Endothelial cell of umbilical vein (primary cell): Measurements from ENCODE around the gene ZNF580. TPM values are rescaled to one million over a fixed set of nuclear protein-coding genes. Genes with fewer than 3 reads are reported as not detected.

Source experiments
- BruUV-seq: library from RNA; stranded (reverse); fragments of 400-500 nt; replicated peaks from 2 replicates; lab custom pipeline; 2021; lab: Mats Ljungman, UMichigan
- CTCF ChIA-PET: fragments of 300-600, 350-600 bp; sonication (Branson Sonifier 250); formaldehyde crosslinking; loops from one replicate; lab custom pipeline; 2021; ENCODE audit warnings: antibody characterized with exemption, inconsistent platforms; lab: Charles Lee
- POLR2A ChIA-PET: fragments of 300-600, 350-600 bp; sonication (Branson Sonifier 250); formaldehyde crosslinking; loops from one replicate; lab custom pipeline; 2021; ENCODE audit warnings: antibody characterized with exemption, inconsistent platforms; lab: Charles Lee
- DNase-seq: peaks from one replicate; pipeline ENCODE4 v3.0.0-alpha.2; 2011; ENCODE audit warnings: low read depth, low spot score
- FAIRE-seq: peaks from 2 replicates; lab custom pipeline; 2011; peaks lifted over from hg19 to GRCh38; lab: Jason Lieb, UNC
- H2AFZ ChIP-seq: 2 replicates; pipeline ENCODE4 v1.6.0; 2012; ENCODE audit warnings: low read depth, low read length, control low read depth, inconsistent platforms
- H3K27ac ChIP-seq: 2 replicates; pipeline ENCODE4 v1.5.1; 2011; ENCODE audit warnings: low read depth, mild to moderate bottlenecking, control low read depth, low read length, moderate library complexity; ENCODE audit not compliant: insufficient read depth
- H3K27me3 ChIP-seq, 2 experiments: 2 replicates each; pipeline versions ENCODE4 v1.6.0 to v1.6.1; 2011; ENCODE audit warnings: low read length in 2 of 2, mixed read lengths in 1 of 2; ENCODE audit not compliant: control insufficient read depth in 2 of 2, insufficient read depth in 2 of 2
- H3K36me3 ChIP-seq, 2 experiments: 2 replicates in 1 of 2; 3 replicates in 1 of 2; pipeline ENCODE4 v1.5.1; 2011; ENCODE audit warnings: low read length in 2 of 2, mild to moderate bottlenecking in 1 of 2, moderate library complexity in 1 of 2; ENCODE audit not compliant: control insufficient read depth in 2 of 2, insufficient read depth in 2 of 2; ENCODE audit errors: extremely low read depth in 1 of 2
- H3K4me1 ChIP-seq: 3 replicates; pipeline ENCODE4 v1.5.1; 2011; ENCODE audit warnings: mild to moderate bottlenecking, low read length; ENCODE audit not compliant: control insufficient read depth, insufficient read depth; ENCODE audit errors: extremely low read depth
- H3K4me2 ChIP-seq: 2 replicates; pipeline ENCODE4 v1.6.1; 2011; ENCODE audit warnings: low read length, control low read depth, mixed read lengths; ENCODE audit not compliant: insufficient read depth
- H3K4me3 ChIP-seq, 3 experiments: fragments of 200-600 bp in 1 of 3; sonication (generic), shearing (Covaris generic) in 1 of 3; replicated peaks in 1 of 3; 2 replicates each; pipeline ENCODE4 v1.5.1; 2011 to 2016; ENCODE audit warnings: control low read depth in 3 of 3, low read length in 3 of 3, mild to moderate bottlenecking in 2 of 3, inconsistent platforms in 1 of 3, low read depth in 1 of 3, moderate library complexity in 1 of 3; ENCODE audit not compliant: insufficient read depth in 1 of 3
- H3K79me2 ChIP-seq: 2 replicates; pipeline ENCODE4 v1.6.0; 2012; ENCODE audit warnings: low read length, inconsistent platforms; ENCODE audit not compliant: control insufficient read depth, insufficient read depth
- H3K9ac ChIP-seq: replicated peaks from 2 replicates; pipeline ENCODE3; 2011; ENCODE audit warnings: low read length, control low read depth; ENCODE audit not compliant: insufficient read depth; ENCODE audit errors: extremely low read depth
- H3K9me1 ChIP-seq: replicated peaks from 3 replicates; pipeline ENCODE4 v1.6.0; 2011; ENCODE audit warnings: mild to moderate bottlenecking, low read length; ENCODE audit not compliant: control insufficient read depth, insufficient read depth; ENCODE audit errors: extremely low read depth
- H3K9me3 ChIP-seq: replicated peaks from 2 replicates; pipeline ENCODE4 v1.5.1; 2012; ENCODE audit warnings: low read length, inconsistent platforms; ENCODE audit not compliant: control insufficient read depth, insufficient read depth
- H4K20me1 ChIP-seq: replicated peaks from 2 replicates; pipeline ENCODE3; 2011; ENCODE audit warnings: mild to moderate bottlenecking, low read length; ENCODE audit not compliant: control insufficient read depth, insufficient read depth; ENCODE audit errors: extremely low read depth
- EZH2 ChIP-seq: IDR thresholded peaks from 2 replicates; pipeline ENCODE4 v1.6.1; 2012; ENCODE audit warnings: borderline replicate concordance, low read depth, mild to moderate bottlenecking, moderate library complexity, low read length, inconsistent platforms; ENCODE audit not compliant: severe bottlenecking
- JUN ChIP-seq: IDR thresholded peaks from 2 replicates; pipeline ENCODE4 v1.6.1; 2011; ENCODE audit warnings: borderline replicate concordance, low read depth; ENCODE audit not compliant: insufficient read length, insufficient read depth
- MYC ChIP-seq: IDR thresholded peaks from one replicate; pipeline ENCODE4 v1.6.1; 2011; ENCODE audit warnings: mild to moderate bottlenecking, low read depth, low read length
- POLR2A ChIP-seq: IDR thresholded peaks from 2 replicates; pipeline ENCODE4 v1.6.1; 2012; ENCODE audit warnings: low read depth, mild to moderate bottlenecking, control low read depth, low read length
- POLR2AphosphoS5 ChIP-seq: IDR thresholded peaks from 2 replicates; pipeline ENCODE4 v1.6.1; 2012; ENCODE audit warnings: low read depth, mild to moderate bottlenecking, control low read depth, low read length, moderate library complexity; ENCODE audit not compliant: insufficient read depth
- dilution Hi-C: fragments of 300-500 bp; cut with MboI; formaldehyde crosslinking; loops from one replicate; pipeline ENCODE4 v1.15.0; 2019; ENCODE audit warnings: low sequenced_read_pairs; ENCODE audit not compliant: extremely low pct_ligation_motif_present
- intact Hi-C: fragments of 100-400 bp; cut with micrococcal nuclease; formaldehyde crosslinking; loops from one replicate; pipeline ENCODE4 v1.10.0; 2022
- polyA plus RNA-seq, 4 experiments: library from polyadenylated mRNA; depleted of rRNA in 3 of 4; stranded (reverse) in 3 of 4; unstranded in 1 of 4; fragments of >200 nt; gene quantifications; 2 replicates each; pipeline versions ENCODE4 v1.2.1 to v1.2.3, GENCODE V29; 2011 to 2012; ENCODE audit warnings: missing spikeins in 1 of 4
- total RNA-seq: library from RNA; stranded (reverse); gene quantifications from 2 replicates; pipeline ENCODE4 v1.2.3, GENCODE V29; 2021

The ZNF580 gene
- total and polyA plus RNA-seq, 2 donors (not counting 3 experiments of a cell fraction or from before 2014, with no cell fraction given): 13.7 to 41.1 TPM

- ChIA-PET POLR2A (no interaction called here), CTCF (no interaction called here)
- TF ChIP-seq JUN: no peak
- no peak for TF ChIP-seq EZH2
- TF ChIP-seq POLR2A: no peak
- Histone ChIP-seq H3K4me1 (peaks cover 2% of the 10 kb centered on the region), H3K9ac (no peak overlapping the region), H3K27ac (no peak overlapping the region), H3K4me3 (no peak overlapping the region), H3K36me3 (peaks cover 2 to 21% of the 10 kb centered on the region in 2 experiments), H3K4me2 (no peak overlapping the region), H3K9me3 (no peaks in the 10 kb centered on the region), H2AFZ (no peak overlapping the region), H3K9me1 (no peaks in the 10 kb centered on the region), H3K79me2 (peaks cover 7% of the 10 kb centered on the region), H3K27me3 (no peaks in the 10 kb centered on the region), H4K20me1 (no peaks in the 10 kb centered on the region)
- dilution Hi-C loops: no loop called here
- BruUV-seq: no TSS peak
- DNase-seq: no peak
- FAIRE-seq: no peak
- intact Hi-C loops: no loop called here
Observed at GRCh38 chr19:55615543-55616394, 25.0 kb upstream of the ZNF580 start.

DNA sequence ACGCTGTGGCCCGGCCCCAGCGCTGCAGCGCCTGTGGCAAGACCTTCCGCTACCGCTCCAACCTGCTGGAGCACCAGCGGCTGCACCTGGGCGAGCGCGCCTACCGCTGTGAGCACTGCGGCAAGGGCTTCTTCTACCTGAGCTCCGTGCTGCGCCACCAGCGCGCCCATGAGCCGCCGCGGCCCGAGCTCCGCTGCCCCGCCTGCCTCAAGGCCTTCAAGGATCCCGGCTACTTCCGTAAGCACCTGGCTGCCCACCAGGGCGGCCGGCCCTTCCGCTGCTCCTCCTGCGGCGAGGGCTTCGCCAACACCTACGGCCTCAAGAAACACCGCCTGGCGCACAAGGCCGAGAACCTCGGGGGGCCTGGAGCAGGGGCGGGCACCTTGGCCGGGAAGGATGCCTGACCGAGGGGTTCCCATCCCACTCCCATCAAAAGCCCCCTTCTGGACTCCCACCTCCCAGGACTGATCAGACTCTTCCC, 24.4 kb upstream of the ZNF580 start:
- Histone ChIP-seq H3K4me2 (no peak overlapping the region), H3K9ac (no peak overlapping the region), H2AFZ (no peak overlapping the region), H3K9me3 (no peaks in the 10 kb centered on the region), H3K27me3 (no peaks in the 10 kb centered on the region), H3K36me3 (peaks cover 2 to 22% of the 10 kb centered on the region in 2 experiments), H3K27ac (no peak overlapping the region), H4K20me1 (no peaks in the 10 kb centered on the region), H3K4me3 (no peak overlapping the region), H3K79me2 (peaks cover 4% of the 10 kb centered on the region), H3K4me1 (peaks cover 2% of the 10 kb centered on the region), H3K9me1 (no peaks in the 10 kb centered on the region)
- BruUV-seq: no TSS peak
- TF ChIP-seq MYC: no peak
- TF ChIP-seq POLR2AphosphoS5: no peak
- FAIRE-seq (no peak), DNase-seq (no peak)
- intact Hi-C loops: no loop called here
- dilution Hi-C loops: no loop called here
- POLR2A ChIA-PET: no interaction called here
- CTCF ChIA-PET: no interaction called here
